HepG2 (cell line): ENCODE results near the gene PRELID2. TPM values are rescaled to one million over a fixed set of nuclear protein-coding genes. Genes with fewer than 3 reads are reported as not detected.

Experiments
- AGO2 ChIP-seq: fragments of 200-400 bp; formaldehyde crosslinking; optimal IDR thresholded peaks from 2 replicates; pipeline ENCODE3; 2017; ENCODE audit warnings: mild to moderate bottlenecking, low read depth, low read length, moderate library complexity
- ZFP37 ChIP-seq: sonication (generic); formaldehyde crosslinking; IDR thresholded peaks from 2 replicates; pipeline ENCODE4 v1.4.0; 2020; ENCODE audit warnings: missing genetic modification reagents, borderline replicate concordance
- ZNF143 ChIP-seq: sonication (generic); formaldehyde crosslinking; IDR thresholded peaks from 2 replicates; pipeline ENCODE4 v1.4.0; 2020; ENCODE audit warnings: missing genetic modification reagents
- ZNF660 ChIP-seq: sonication (generic); formaldehyde crosslinking; IDR thresholded peaks from 2 replicates; pipeline ENCODE4 v1.5.1; 2020; ENCODE audit warnings: mild to moderate bottlenecking, low read depth, missing genetic modification reagents, borderline replicate concordance
- polyA plus RNA-seq, 8 experiments: library from polyadenylated mRNA; depleted of rRNA in 3 of 8; stranded (reverse) in 7 of 8; unstranded in 1 of 8; fragments of >200 nt; fragmentation: Illumina TruSeq in 4 of 8; extraction: Trizol in 4 of 8; gene quantifications; 2 replicates each; pipeline versions ENCODE4 v1.2.1 to v1.2.3, GENCODE V29; 2011 to 2016; ENCODE audit warnings: low read depth in 4 of 8, missing spikeins in 1 of 8, mixed read lengths in 1 of 8; ENCODE audit not compliant: insufficient read depth in 1 of 8
- total RNA-seq, 5 experiments: library from RNA; depleted of rRNA; stranded (reverse); fragments of >200 nt; fragmentation: Illumina TruSeq; extraction: Trizol; gene quantifications; 2 replicates each; pipeline ENCODE4 v1.2.3, GENCODE V29; 2016; ENCODE audit warnings: low read depth in 1 of 5
- TF ChIP-seq, protein P1 (sequence below): sonication (generic); formaldehyde crosslinking; IDR thresholded peaks from 2 replicates; pipeline ENCODE4 v1.4.0; 2020; ENCODE audit warnings: missing genetic modification reagents
- TF ChIP-seq, protein P2 (sequence below): sonication (generic); formaldehyde crosslinking; IDR thresholded peaks from 2 replicates; pipeline ENCODE4 v1.4.0; 2020; ENCODE audit warnings: missing genetic modification reagents, borderline replicate concordance
- TF ChIP-seq, protein P3 (sequence below): sonication (generic); formaldehyde crosslinking; conservative IDR thresholded peaks from 2 replicates; pipeline ENCODE4 v1.4.0; 2020; ENCODE audit warnings: mild to moderate bottlenecking, missing genetic modification reagents, moderate library complexity
- TF ChIP-seq, protein P4 (sequence below): sonication (generic); formaldehyde crosslinking; IDR thresholded peaks from 2 replicates; pipeline ENCODE4 v1.5.1; 2020; ENCODE audit warnings: mild to moderate bottlenecking, missing genetic modification reagents, borderline replicate concordance
- TF ChIP-seq, protein P5 (sequence below): sonication (generic); formaldehyde crosslinking; IDR thresholded peaks from 2 replicates; pipeline ENCODE4 v1.9.0; 2021; ENCODE audit warnings: missing genetic modification reagents, mild to moderate bottlenecking, borderline replicate concordance

Gene PRELID2
- total and polyA plus RNA-seq, 2 of the 13 experiments (the other 11 are each of a cell fraction or from before 2014, with no cell fraction given), result 10.0 to 22.9 TPM

DNA sequence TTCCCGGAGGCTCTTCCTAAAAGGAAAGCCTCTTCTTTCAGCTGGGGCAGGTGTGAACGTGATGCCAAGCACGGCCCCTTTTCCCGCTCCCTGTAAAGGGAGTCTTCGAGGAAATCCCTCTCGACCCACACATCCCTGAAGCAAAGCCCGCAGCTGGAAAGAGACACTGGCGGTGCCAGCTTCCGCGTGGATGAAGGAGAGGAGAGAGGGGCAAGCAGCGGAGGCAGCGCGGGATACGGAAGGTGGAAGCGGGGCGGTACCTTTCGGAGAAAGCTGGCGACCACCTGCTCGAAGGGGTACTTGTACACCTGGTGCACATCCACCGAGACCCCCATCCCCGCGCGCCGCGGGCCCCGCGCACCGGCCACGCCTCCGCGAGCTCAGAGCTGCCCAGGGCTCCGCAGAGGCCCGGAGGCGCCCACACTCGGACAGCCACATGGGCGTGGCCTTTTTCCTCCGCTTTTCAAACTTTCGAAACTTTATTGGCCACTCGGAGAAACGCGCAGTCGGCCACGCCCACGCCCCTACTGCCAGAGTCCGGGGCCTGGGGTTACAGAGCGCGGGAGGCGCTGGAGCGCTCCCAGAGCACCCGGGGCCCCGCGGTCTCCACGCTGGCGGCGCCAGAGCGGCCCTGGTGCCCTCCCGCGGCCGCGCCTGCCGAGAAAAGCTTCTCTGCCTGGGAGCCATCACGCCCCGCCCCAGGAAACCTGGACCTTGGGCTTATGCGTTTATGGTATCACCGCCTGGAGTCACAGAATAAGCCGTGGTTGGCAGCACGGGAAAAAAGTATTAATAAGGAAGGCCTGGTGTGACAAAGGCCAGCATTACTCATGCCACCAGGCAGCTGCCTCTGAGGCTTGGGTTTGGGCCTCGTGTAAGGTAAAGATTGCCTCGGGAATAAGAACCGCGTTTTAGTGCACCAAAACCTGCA lies at the start of gene PRELID2 (continued):
- TF ChIP-seq, protein P1, sequence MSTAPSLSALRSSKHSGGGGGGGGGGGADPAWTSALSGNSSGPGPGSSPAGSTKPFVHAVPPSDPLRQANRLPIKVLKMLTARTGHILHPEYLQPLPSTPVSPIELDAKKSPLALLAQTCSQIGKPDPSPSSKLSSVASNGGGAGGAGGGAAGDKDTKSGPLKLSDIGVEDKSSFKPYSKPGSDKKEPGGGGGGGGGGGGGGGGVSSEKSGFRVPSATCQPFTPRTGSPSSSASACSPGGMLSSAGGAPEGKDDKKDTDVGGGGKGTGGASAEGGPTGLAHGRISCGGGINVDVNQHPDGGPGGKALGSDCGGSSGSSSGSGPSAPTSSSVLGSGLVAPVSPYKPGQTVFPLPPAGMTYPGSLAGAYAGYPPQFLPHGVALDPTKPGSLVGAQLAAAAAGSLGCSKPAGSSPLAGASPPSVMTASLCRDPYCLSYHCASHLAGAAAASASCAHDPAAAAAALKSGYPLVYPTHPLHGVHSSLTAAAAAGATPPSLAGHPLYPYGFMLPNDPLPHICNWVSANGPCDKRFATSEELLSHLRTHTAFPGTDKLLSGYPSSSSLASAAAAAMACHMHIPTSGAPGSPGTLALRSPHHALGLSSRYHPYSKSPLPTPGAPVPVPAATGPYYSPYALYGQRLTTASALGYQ (CRISPR knock-in tag), result peak; percentile 56; the same call in 1 of the 2 replicates
- TF ChIP-seq, protein P2, sequence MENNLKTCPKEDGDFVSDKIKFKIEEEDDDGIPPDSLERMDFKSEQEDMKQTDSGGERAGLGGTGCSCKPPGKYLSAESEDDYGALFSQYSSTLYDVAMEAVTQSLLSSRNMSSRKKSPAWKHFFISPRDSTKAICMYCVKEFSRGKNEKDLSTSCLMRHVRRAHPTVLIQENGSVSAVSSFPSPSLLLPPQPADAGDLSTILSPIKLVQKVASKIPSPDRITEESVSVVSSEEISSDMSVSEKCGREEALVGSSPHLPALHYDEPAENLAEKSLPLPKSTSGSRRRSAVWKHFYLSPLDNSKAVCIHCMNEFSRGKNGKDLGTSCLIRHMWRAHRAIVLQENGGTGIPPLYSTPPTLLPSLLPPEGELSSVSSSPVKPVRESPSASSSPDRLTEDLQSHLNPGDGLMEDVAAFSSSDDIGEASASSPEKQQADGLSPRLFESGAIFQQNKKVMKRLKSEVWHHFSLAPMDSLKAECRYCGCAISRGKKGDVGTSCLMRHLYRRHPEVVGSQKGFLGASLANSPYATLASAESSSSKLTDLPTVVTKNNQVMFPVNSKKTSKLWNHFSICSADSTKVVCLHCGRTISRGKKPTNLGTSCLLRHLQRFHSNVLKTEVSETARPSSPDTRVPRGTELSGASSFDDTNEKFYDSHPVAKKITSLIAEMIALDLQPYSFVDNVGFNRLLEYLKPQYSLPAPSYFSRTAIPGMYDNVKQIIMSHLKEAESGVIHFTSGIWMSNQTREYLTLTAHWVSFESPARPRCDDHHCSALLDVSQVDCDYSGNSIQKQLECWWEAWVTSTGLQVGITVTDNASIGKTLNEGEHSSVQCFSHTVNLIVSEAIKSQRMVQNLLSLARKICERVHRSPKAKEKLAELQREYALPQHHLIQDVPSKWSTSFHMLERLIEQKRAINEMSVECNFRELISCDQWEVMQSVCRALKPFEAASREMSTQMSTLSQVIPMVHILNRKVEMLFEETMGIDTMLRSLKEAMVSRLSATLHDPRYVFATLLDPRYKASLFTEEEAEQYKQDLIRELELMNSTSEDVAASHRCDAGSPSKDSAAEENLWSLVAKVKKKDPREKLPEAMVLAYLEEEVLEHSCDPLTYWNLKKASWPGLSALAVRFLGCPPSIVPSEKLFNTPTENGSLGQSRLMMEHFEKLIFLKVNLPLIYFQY, result no peak; the same call in 1 of the 2 replicates
- TF ChIP-seq, protein P3, sequence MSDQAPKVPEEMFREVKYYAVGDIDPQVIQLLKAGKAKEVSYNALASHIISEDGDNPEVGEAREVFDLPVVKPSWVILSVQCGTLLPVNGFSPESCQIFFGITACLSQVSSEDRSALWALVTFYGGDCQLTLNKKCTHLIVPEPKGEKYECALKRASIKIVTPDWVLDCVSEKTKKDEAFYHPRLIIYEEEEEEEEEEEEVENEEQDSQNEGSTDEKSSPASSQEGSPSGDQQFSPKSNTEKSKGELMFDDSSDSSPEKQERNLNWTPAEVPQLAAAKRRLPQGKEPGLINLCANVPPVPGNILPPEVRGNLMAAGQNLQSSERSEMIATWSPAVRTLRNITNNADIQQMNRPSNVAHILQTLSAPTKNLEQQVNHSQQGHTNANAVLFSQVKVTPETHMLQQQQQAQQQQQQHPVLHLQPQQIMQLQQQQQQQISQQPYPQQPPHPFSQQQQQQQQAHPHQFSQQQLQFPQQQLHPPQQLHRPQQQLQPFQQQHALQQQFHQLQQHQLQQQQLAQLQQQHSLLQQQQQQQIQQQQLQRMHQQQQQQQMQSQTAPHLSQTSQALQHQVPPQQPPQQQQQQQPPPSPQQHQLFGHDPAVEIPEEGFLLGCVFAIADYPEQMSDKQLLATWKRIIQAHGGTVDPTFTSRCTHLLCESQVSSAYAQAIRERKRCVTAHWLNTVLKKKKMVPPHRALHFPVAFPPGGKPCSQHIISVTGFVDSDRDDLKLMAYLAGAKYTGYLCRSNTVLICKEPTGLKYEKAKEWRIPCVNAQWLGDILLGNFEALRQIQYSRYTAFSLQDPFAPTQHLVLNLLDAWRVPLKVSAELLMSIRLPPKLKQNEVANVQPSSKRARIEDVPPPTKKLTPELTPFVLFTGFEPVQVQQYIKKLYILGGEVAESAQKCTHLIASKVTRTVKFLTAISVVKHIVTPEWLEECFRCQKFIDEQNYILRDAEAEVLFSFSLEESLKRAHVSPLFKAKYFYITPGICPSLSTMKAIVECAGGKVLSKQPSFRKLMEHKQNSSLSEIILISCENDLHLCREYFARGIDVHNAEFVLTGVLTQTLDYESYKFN (CRISPR knock-in tag), result no peak; the same call in none of the 2 replicates
- TF ChIP-seq ZNF143, result no peak; the same call in 1 of the 2 replicates
- TF ChIP-seq, protein P4, sequence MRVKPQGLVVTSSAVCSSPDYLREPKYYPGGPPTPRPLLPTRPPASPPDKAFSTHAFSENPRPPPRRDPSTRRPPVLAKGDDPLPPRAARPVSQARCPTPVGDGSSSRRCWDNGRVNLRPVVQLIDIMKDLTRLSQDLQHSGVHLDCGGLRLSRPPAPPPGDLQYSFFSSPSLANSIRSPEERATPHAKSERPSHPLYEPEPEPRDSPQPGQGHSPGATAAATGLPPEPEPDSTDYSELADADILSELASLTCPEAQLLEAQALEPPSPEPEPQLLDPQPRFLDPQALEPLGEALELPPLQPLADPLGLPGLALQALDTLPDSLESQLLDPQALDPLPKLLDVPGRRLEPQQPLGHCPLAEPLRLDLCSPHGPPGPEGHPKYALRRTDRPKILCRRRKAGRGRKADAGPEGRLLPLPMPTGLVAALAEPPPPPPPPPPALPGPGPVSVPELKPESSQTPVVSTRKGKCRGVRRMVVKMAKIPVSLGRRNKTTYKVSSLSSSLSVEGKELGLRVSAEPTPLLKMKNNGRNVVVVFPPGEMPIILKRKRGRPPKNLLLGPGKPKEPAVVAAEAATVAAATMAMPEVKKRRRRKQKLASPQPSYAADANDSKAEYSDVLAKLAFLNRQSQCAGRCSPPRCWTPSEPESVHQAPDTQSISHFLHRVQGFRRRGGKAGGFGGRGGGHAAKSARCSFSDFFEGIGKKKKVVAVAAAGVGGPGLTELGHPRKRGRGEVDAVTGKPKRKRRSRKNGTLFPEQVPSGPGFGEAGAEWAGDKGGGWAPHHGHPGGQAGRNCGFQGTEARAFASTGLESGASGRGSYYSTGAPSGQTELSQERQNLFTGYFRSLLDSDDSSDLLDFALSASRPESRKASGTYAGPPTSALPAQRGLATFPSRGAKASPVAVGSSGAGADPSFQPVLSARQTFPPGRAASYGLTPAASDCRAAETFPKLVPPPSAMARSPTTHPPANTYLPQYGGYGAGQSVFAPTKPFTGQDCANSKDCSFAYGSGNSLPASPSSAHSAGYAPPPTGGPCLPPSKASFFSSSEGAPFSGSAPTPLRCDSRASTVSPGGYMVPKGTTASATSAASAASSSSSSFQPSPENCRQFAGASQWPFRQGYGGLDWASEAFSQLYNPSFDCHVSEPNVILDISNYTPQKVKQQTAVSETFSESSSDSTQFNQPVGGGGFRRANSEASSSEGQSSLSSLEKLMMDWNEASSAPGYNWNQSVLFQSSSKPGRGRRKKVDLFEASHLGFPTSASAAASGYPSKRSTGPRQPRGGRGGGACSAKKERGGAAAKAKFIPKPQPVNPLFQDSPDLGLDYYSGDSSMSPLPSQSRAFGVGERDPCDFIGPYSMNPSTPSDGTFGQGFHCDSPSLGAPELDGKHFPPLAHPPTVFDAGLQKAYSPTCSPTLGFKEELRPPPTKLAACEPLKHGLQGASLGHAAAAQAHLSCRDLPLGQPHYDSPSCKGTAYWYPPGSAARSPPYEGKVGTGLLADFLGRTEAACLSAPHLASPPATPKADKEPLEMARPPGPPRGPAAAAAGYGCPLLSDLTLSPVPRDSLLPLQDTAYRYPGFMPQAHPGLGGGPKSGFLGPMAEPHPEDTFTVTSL (CRISPR knock-in tag), result peak; percentile 22
- peak; percentile 40 for TF ChIP-seq AGO2
- TF ChIP-seq, protein P5, sequence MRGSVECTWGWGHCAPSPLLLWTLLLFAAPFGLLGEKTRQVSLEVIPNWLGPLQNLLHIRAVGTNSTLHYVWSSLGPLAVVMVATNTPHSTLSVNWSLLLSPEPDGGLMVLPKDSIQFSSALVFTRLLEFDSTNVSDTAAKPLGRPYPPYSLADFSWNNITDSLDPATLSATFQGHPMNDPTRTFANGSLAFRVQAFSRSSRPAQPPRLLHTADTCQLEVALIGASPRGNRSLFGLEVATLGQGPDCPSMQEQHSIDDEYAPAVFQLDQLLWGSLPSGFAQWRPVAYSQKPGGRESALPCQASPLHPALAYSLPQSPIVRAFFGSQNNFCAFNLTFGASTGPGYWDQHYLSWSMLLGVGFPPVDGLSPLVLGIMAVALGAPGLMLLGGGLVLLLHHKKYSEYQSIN (CRISPR knock-in tag), result no peak
- TF ChIP-seq ZNF660 (CRISPR knock-in tag), result no peak
- TF ChIP-seq ZFP37, result no peak; the same call in 1 of the 2 replicates
